BLaER1 treated with 17β-estradiol and CSF1 and Interleukin-3, amounts not matched to agents 10 nM and 100 nM (cell line): ENCODE data around the gene OR10G2.
A peak's percentile ranks its signal among the peaks of the same experiment; 100 is the strongest.
"Not testable (repeated sequence)": the region's sequence is repeated elsewhere in the genome, so short reads cannot be mapped to it uniquely, and the experiment has no call there.

Experiments
- H3K27ac ChIP-seq, 11 experiments: shearing (Covaris generic); formaldehyde crosslinking; 2 replicates each; pipeline ENCODE4 v1.8.1; 2022
- H3K27me3 ChIP-seq, 11 experiments: shearing (Covaris generic); formaldehyde crosslinking; 2 replicates each; pipeline ENCODE4 v1.8.1; 2022
- H3K36me3 ChIP-seq, 11 experiments: shearing (Covaris generic); formaldehyde crosslinking; 2 replicates each; pipeline ENCODE4 v1.8.1; 2022
- H3K4me1 ChIP-seq, 10 experiments: shearing (Covaris generic); formaldehyde crosslinking; 2 replicates each; pipeline ENCODE4 v1.8.1; 2022
- H3K4me2 ChIP-seq, 11 experiments: shearing (Covaris generic); formaldehyde crosslinking; 2 replicates each; pipeline ENCODE4 v1.8.1; 2022
- H3K4me3 ChIP-seq, 10 experiments: shearing (Covaris generic); formaldehyde crosslinking; 2 replicates each; pipeline ENCODE4 v1.8.1; 2022
- H3K9ac ChIP-seq, 11 experiments: shearing (Covaris generic); formaldehyde crosslinking; 2 replicates each; pipeline ENCODE4 v1.8.1; 2022
- H3K9me3 ChIP-seq, 11 experiments: shearing (Covaris generic); formaldehyde crosslinking; replicated peaks in 1 of 11; 2 replicates each; pipeline ENCODE4 v1.8.1; 2022
- H4K20me1 ChIP-seq, 11 experiments: shearing (Covaris generic); formaldehyde crosslinking; 2 replicates each; pipeline ENCODE4 v1.8.1; 2022
- Cebpa-rat ChIP-seq, 11 experiments: shearing (Covaris generic); IDR thresholded peaks; 2 replicates each; pipeline ENCODE4 v1.8.1; 2022

OR10G2 gene

GRCh38 chr14:21614240-21614639, 20.5 kb downstream of the OR10G2 start:
- Histone ChIP-seq H3K4me3 (no peak overlapping the region), H4K20me1 (no peaks in the 10 kb centered on the region), H3K9me3 (no peaks in the 10 kb centered on the region), H3K4me2 (no peak overlapping the region), H3K36me3 (no peaks in the 10 kb centered on the region), H3K27me3 (no peaks in the 10 kb centered on the region), H3K4me1 (peaks cover 0 to 14% (median 12%) of the 10 kb centered on the region in 10 experiments; a peak in 14 of 20 replicates), H3K27ac (no peak overlapping the region), H3K9ac (no peak overlapping the region)
- no peak for TF ChIP-seq Cebpa-rat (IDR thresholded peaks at IDR 0.05)

GRCh38 chr14:21612324-21612723, 22.4 kb downstream of the OR10G2 start:
- Histone ChIP-seq H4K20me1 (no peaks in the 10 kb centered on the region), H3K27ac (no peak overlapping the region), H3K9ac (no peak overlapping the region), H3K27me3 (no peaks in the 10 kb centered on the region), H3K4me1 (peaks cover 0 to 2% (median 1%) of the 10 kb centered on the region in 10 experiments; a peak in 11 of 20 replicates), H3K9me3 (no peaks in the 10 kb centered on the region), H3K4me3 (no peak overlapping the region), H3K4me2 (0 out of 22 replicates have a peak overlapping the region, but pooled peaks of 1 of the 11 experiments have one; percentile 8), H3K36me3 (no peaks in the 10 kb centered on the region)
- no peak for TF ChIP-seq Cebpa-rat (IDR thresholded peaks at IDR 0.05)

- H3K36me3 ChIP-seq, H3K4me1 ChIP-seq, H3K4me2 ChIP-seq, H3K9ac ChIP-seq, H3K27me3 ChIP-seq, H3K9me3 ChIP-seq, H3K27ac ChIP-seq, H3K4me3 ChIP-seq, H4K20me1 ChIP-seq: not testable (repeated sequence)
Measured at GRCh38 chr14:21602181-21602580, 32.6 kb downstream of the OR10G2 start.

GRCh38 chr14:21589317-21589716, 45.4 kb downstream of the OR10G2 start:
- TF ChIP-seq Cebpa-rat (IDR thresholded peaks at IDR 0.05) = no peak
- no peak overlapping the region for H3K4me2 ChIP-seq

More at GRCh38 chr14:21589317-21589716, 45.4 kb downstream of the OR10G2 start:
- Histone ChIP-seq H3K4me3 (no peak overlapping the region), H3K27ac (no peak overlapping the region), H3K9ac (no peak overlapping the region), H3K9me3 (peaks cover 23 to 38% (median 33%) of the 10 kb centered on the region in 11 experiments), H3K27me3 (no peaks in the 10 kb centered on the region), H3K36me3 (0 out of 22 replicates have a peak, but pooled peaks cover 0 to 4% (median 0%) of the 10 kb centered on the region in 11 experiments), H3K4me1 (no peaks in the 10 kb centered on the region), H4K20me1 (no peaks in the 10 kb centered on the region)
